Adrenal gland (tissue), 5 donors: Measurements from ENCODE around the gene FBLN1.

Source experiments
- POLR2A ChIP-seq, 2 donors: fragments of 450-650 bp; IDR thresholded peaks; one replicate each; pipeline ENCODE4 v1.6.1; 2017; ENCODE audit warnings: antibody characterized with exemption in 2 of 2, mild to moderate bottlenecking in 2 of 2, moderate library complexity in 1 of 2
- TF ChIP-seq, protein P1 (sequence below), 6 experiments: fragments of 450-650 bp in 4 of 6; fragments of 200-600 bp in 2 of 6; sonication (generic) in 1 of 6; IDR thresholded peaks; 1 replicate in 5 of 6; 2 replicates in 1 of 6; pipeline versions ENCODE4 v1.5.1 to v1.8.0; 2016 to 2021; ENCODE audit warnings: antibody characterized with exemption in 6 of 6, mild to moderate bottlenecking in 2 of 6, moderate library complexity in 1 of 6
- donor health status: DM: no; HTN: no; CAD: no.

DNA sequence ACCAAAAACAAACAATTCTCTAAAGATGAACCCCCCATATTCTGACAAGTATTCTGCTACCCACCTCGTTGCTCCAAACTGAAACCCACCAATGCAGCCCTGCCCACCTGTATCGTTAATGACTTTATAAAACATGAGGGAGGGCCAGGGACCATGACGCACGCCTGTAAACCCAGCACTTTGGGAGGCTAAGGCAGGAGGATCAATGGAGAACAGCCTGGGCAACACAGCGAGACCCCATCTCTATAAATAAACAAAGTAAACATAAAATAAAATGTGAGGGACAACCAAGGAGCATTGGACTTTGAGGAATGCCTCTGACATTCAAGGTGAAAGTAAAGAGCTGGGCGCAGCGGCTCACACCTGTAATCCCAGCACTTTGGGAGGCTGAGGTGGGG, 129.2 kb downstream of the FBLN1 start:
- TF ChIP-seq, protein P1, sequence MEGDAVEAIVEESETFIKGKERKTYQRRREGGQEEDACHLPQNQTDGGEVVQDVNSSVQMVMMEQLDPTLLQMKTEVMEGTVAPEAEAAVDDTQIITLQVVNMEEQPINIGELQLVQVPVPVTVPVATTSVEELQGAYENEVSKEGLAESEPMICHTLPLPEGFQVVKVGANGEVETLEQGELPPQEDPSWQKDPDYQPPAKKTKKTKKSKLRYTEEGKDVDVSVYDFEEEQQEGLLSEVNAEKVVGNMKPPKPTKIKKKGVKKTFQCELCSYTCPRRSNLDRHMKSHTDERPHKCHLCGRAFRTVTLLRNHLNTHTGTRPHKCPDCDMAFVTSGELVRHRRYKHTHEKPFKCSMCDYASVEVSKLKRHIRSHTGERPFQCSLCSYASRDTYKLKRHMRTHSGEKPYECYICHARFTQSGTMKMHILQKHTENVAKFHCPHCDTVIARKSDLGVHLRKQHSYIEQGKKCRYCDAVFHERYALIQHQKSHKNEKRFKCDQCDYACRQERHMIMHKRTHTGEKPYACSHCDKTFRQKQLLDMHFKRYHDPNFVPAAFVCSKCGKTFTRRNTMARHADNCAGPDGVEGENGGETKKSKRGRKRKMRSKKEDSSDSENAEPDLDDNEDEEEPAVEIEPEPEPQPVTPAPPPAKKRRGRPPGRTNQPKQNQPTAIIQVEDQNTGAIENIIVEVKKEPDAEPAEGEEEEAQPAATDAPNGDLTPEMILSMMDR (IDR thresholded peaks at IDR 0.05), result no peak
- no peak for TF ChIP-seq POLR2A (IDR thresholded peaks at IDR 0.05)
